Kidney (tissue), 14 donors: ENCODE data around the gene TMOD1. TPM values are rescaled to one million over a fixed set of nuclear protein-coding genes. Genes with fewer than 3 reads are reported as not detected.

ENCODE experiments used
- DNase-seq, 5 donors: peaks; one replicate each; pipeline ENCODE4 v3.0.0-alpha.2; 2013 to 2020
- FAIRE-seq: peaks from 2 replicates; lab custom pipeline; 2012; peaks lifted over from hg19 to GRCh38; lab: Jason Lieb, UNC
- H3K27ac ChIP-seq, 2 donors: one replicate each; pipeline ENCODE4 v1.7.0; 2013; ENCODE audit warnings: low read depth in 2 of 2, low read length in 2 of 2, inconsistent platforms in 1 of 2
- H3K27me3 ChIP-seq: one replicate; pipeline ENCODE4 v1.7.1; 2013; ENCODE audit warnings: low read length, inconsistent platforms; ENCODE audit not compliant: control insufficient read depth, insufficient read depth
- H3K36me3 ChIP-seq, 3 donors: one replicate each; pipeline versions ENCODE4 v1.7.0 to v1.7.1; 2013; ENCODE audit warnings: low read length in 3 of 3, control low read depth in 1 of 3, inconsistent platforms in 1 of 3; ENCODE audit not compliant: insufficient read depth in 3 of 3, control insufficient read depth in 2 of 3
- H3K4me1 ChIP-seq, 3 donors: one replicate each; pipeline versions ENCODE4 v1.7.0 to v1.7.1; 2013; ENCODE audit warnings: low read length in 3 of 3, inconsistent platforms in 1 of 3, low read depth in 1 of 3; ENCODE audit not compliant: control insufficient read depth in 2 of 3, insufficient read depth in 2 of 3
- H3K4me3 ChIP-seq, 3 donors: one replicate each; pipeline versions ENCODE4 v1.7.0 to v1.8.1; 2013; ENCODE audit warnings: low read length in 3 of 3, control low read depth in 1 of 3, inconsistent platforms in 1 of 3
- H3K9ac ChIP-seq, 3 donors: one replicate each; pipeline versions ENCODE4 v1.7.0 to v1.7.1; 2013; ENCODE audit warnings: low read length in 3 of 3, control low read depth in 1 of 3, inconsistent platforms in 1 of 3
- H3K9me3 ChIP-seq, 3 donors: one replicate each; pipeline versions ENCODE4 v1.7.0 to v1.7.1; 2013; ENCODE audit warnings: low read length in 3 of 3, control low read depth in 1 of 3, inconsistent platforms in 1 of 3; ENCODE audit not compliant: control insufficient read depth in 2 of 3, insufficient read depth in 1 of 3
- CTCF ChIP-seq: IDR thresholded peaks from 3 replicates; pipeline ENCODE4 v1.5.1; 2012; ENCODE audit warnings: mild to moderate bottlenecking, moderate library complexity, borderline replicate concordance; ENCODE audit not compliant: insufficient read depth; ENCODE audit errors: extremely low read depth
- intact Hi-C: fragments of 100-400 bp; cut with DNase I; formaldehyde crosslinking; loops from one replicate; pipeline ENCODE4 v1.11.1; 2022
- polyA plus RNA-seq: library from polyadenylated mRNA; stranded (reverse); fragments of 350-450 nt; fragmentation: Illumina TruSeq; extraction: RNeasy Lipid Tissue Mini Kit (QIAGEN cat#74804); gene quantifications from one replicate; pipeline ENCODE4 v1.2.3, GENCODE V29; 2014; ENCODE audit warnings: low read depth, low replicate concordance; ENCODE audit not compliant: insufficient read depth
- total RNA-seq: library from RNA; stranded (reverse); fragmentation: NEBNext Ultra II Directional; extraction: Animal tissue kit (Norgen Biotek cat#: 25700); gene quantifications from one replicate; pipeline ENCODE4 v1.2.1, GENCODE V29; 2021
- donor health status: control.
- donor health status: control.
- donor health status: control.
- donor health status: control.
- donor health status: control.
- donor health status: DM: yes; HTN: yes; CAD: no.
- donor health status: Normal renal cell carcinoma (clear cell type).

Gene TMOD1
- total and polyA plus RNA-seq, 2 donors from 2014 or later, result 8.1 to 14.9 TPM

GRCh38 chr9:97598461-97599288 is 97.2 kb downstream of the TMOD1 start:
- Histone ChIP-seq H3K4me3 (no peak overlapping the region), H3K4me1 (no peaks in the 10 kb centered on the region), H3K9ac (no peak overlapping the region), H3K9me3 (no peaks in the 10 kb centered on the region), H3K36me3 (peaks cover 0 to 27% (median 19%) of the 10 kb centered on the region in 3 donors), H3K27me3 (no peaks in the 10 kb centered on the region), H3K27ac (no peak overlapping the region)
- no peak for FAIRE-seq
- intact Hi-C loops, result no loop called here
- DNase-seq, result peak; percentile 69 to 90 (median 80)
- peak; percentile 82 for TF ChIP-seq CTCF

GRCh38 chr9:97599314-97599846 is 97.9 kb downstream of the TMOD1 start:
- H3K4me3 ChIP-seq, result no peak overlapping the region
- no peaks in the 10 kb centered on the region for H3K27me3 ChIP-seq
- FAIRE-seq, result no peak
- H3K4me1 ChIP-seq, result no peaks in the 10 kb centered on the region
- H3K27ac ChIP-seq, result no peak overlapping the region
- TF ChIP-seq CTCF, result no peak
- H3K36me3 ChIP-seq, result peaks cover 0 to 32% (median 19%) of the 10 kb centered on the region in 3 donors
- DNase-seq, result no peak
- no peak overlapping the region for H3K9ac ChIP-seq
- H3K9me3 ChIP-seq, result no peaks in the 10 kb centered on the region
- intact Hi-C loops, result no loop called here

- H3K9me3 ChIP-seq, result no peaks in the 10 kb centered on the region
- TF ChIP-seq CTCF, result no peak
- no peak for FAIRE-seq
- H3K36me3 ChIP-seq, result peaks cover 0 to 45% (median 30%) of the 10 kb centered on the region in 3 donors
- no peak for DNase-seq
- H3K27ac ChIP-seq, result no peak overlapping the region
- H3K9ac ChIP-seq, result no peak overlapping the region
- no peaks in the 10 kb centered on the region for H3K27me3 ChIP-seq
- no peaks in the 10 kb centered on the region for H3K4me1 ChIP-seq
- H3K4me3 ChIP-seq, result no peak overlapping the region
- intact Hi-C loops, result no loop called here
Observed at GRCh38 chr9:97600531-97601227, 99.2 kb downstream of the TMOD1 start.
